Testis (tissue), 3 donors: ENCODE results near the gene MSN. TPM values are rescaled to one million over a fixed set of nuclear protein-coding genes. Genes with fewer than 3 reads are reported as not detected.
"Not testable (repeated sequence)": the region's sequence is repeated elsewhere in the genome, so short reads cannot be mapped to it uniquely, and the experiment has no call there.

Experiments
- DNase-seq: peaks from one replicate; pipeline ENCODE4 v3.0.0-alpha.2; 2019
- H3K27ac ChIP-seq, 2 donors: fragments of 200-600 bp; sonication (generic); one replicate each; pipeline ENCODE4 v1.5.1; 2019
- H3K27me3 ChIP-seq: fragments of 200-600 bp; sonication (generic); one replicate; pipeline ENCODE4 v1.5.1; 2019
- H3K36me3 ChIP-seq: fragments of 200-600 bp; sonication (generic); one replicate; pipeline ENCODE4 v1.5.1; 2017; ENCODE audit warnings: low read depth; ENCODE audit errors: missing control alignments
- H3K4me1 ChIP-seq: fragments of 200-600 bp; sonication (generic); one replicate; pipeline ENCODE4 v1.5.1; 2019
- H3K4me3 ChIP-seq, 2 donors: fragments of 200-600 bp; sonication (generic); one replicate each; pipeline ENCODE4 v1.5.1; 2017 to 2019
- H3K9me3 ChIP-seq: fragments of 200-600 bp; sonication (generic); one replicate; pipeline ENCODE4 v1.5.1; 2017
- CTCF ChIP-seq, 3 experiments: fragments of 450-650 bp in 2 of 3; fragments of 200-600 bp in 1 of 3; sonication (generic) in 1 of 3; IDR thresholded peaks; one replicate each; pipeline ENCODE4 v1.5.1; 2016 to 2019; ENCODE audit warnings: antibody characterized with exemption in 3 of 3, mild to moderate bottlenecking in 2 of 3, moderate library complexity in 1 of 3
- POLR2A ChIP-seq: fragments of 450-650 bp; IDR thresholded peaks from one replicate; pipeline ENCODE4 v1.6.1; 2017; ENCODE audit warnings: antibody characterized with exemption, mild to moderate bottlenecking, moderate library complexity
- WGBS, 2 donors: methylation state at CpG; one replicate each; pipeline ENCODE4 v1.1.5; 2018; 5-methylcytosine and 5-hydroxymethylcytosine counted together
- intact Hi-C: fragments of 100-400 bp; cut with DNase I; formaldehyde crosslinking; loops from one replicate; pipeline ENCODE4 v1.15.1; 2023; ENCODE audit warnings: low total_unique reads
- polyA plus RNA-seq: library from polyadenylated mRNA; stranded (reverse); fragments of 350-450 nt; fragmentation: Illumina TruSeq; extraction: RNeasy Lipid Tissue Mini Kit (QIAGEN cat#74804); gene quantifications from one replicate; pipeline ENCODE4 v1.2.3, GENCODE V29; 2014; ENCODE audit warnings: low read depth, low replicate concordance; ENCODE audit not compliant: insufficient read depth
- total RNA-seq, 2 donors: library from RNA; depleted of rRNA; stranded (reverse); fragments of >200 nt; gene quantifications; one replicate each; pipeline ENCODE4 v1.2.3, GENCODE V29; 2016

Gene MSN
- total and polyA plus RNA-seq, 3 donors from 2014 or later, result 30.1 to 82.7 (median 53.1) TPM

GRCh38 chrX:65643531-65644052 lies 23.9 kb upstream of the MSN start:
- Histone ChIP-seq H3K27ac (peak overlapping the region in 1 of 2 donors; percentile 45), H3K9me3 (no peaks in the 10 kb centered on the region), H3K36me3 (no peaks in the 10 kb centered on the region), H3K27me3 (no peaks in the 10 kb centered on the region), H3K4me3 (no peak overlapping the region), H3K4me1 (peaks cover 4% of the 10 kb centered on the region)
- intact Hi-C loops, result no loop called here
- DNase-seq, result no peak
- no peak for TF ChIP-seq CTCF (IDR thresholded peaks at IDR 0.05)
- no peak for TF ChIP-seq POLR2A
- 75% methylated on average over 1 of the region's 1 CpG; no CpG with 5 or more reads in 1 of the 2 donors for WGBS, 2 donors

GRCh38 chrX:65644621-65645289 lies 22.7 kb upstream of the MSN start:
- WGBS, 2 donors, result 40% methylated on average over 1 of the region's 1 CpG; no CpG with 5 or more reads in 1 of the 2 donors
- intact Hi-C loops, result no loop called here
- no peak overlapping the region for H3K4me3 ChIP-seq
- TF ChIP-seq POLR2A, result no peak
- no peak for TF ChIP-seq CTCF (IDR thresholded peaks at IDR 0.05)
- no peaks in the 10 kb centered on the region for H3K27me3 ChIP-seq
- peak; percentile 73 for DNase-seq
- no peaks in the 10 kb centered on the region for H3K9me3 ChIP-seq
- H3K36me3 ChIP-seq, result no peaks in the 10 kb centered on the region
- H3K27ac ChIP-seq, result peak overlapping the region in 1 of 2 donors; percentile 24
- H3K4me1 ChIP-seq, result peaks cover 4% of the 10 kb centered on the region

DNA sequence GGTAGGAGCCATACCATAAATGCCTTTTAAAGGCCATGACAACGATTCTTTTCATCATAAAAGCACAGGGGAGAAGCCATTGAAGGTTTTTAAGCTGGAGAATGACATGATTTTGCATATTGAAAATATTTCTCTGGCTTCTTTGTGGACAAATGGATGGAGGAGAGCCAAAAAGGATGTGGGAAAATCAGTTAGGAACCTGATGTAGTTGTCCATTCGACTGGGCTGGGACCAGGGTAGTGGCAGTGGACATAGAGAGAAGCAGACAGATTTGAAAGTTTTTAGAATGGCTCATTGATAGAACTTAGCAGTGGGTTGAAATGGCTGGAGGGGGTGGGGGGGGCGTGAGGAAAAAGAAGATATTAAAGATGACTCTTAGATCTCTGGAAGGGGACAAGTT lies 19.7 kb upstream of the MSN start:
- Histone ChIP-seq H3K4me1 (peaks cover 4% of the 10 kb centered on the region), H3K27me3 (no peaks in the 10 kb centered on the region), H3K9me3 (no peaks in the 10 kb centered on the region), H3K36me3 (no peaks in the 10 kb centered on the region), H3K4me3 (no peak overlapping the region), H3K27ac (no peak overlapping the region)
- no peak for TF ChIP-seq CTCF (IDR thresholded peaks at IDR 0.05)
- TF ChIP-seq POLR2A, result no peak
- WGBS, 2 donors, result 87 to 90% methylated on average over 3 of the region's 3 CpGs
- DNase-seq, result no peak
- intact Hi-C loops, result no loop called here

DNA sequence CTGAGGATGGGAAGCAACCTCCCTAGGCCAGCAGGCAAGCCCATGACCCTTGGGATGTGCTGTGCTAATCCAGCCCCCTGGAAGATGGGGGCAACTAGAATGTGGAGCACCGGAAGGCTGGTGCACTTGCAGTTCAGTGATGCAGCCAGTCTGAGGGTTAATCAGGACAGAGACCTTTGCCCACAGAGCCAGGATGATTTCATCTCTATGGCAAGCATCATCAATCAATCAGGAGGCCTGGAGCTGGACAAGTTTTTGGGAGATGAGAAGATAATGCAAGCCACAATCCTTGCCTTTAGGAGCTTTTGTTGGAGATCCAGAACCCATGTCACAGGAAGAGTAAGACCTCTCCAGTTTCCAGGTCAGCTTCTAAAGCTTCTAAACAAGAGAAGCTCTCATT lies 15.4 kb upstream of the MSN start:
- DNase-seq, result no peak
- no peaks in the 10 kb centered on the region for H3K9me3 ChIP-seq

DNA sequence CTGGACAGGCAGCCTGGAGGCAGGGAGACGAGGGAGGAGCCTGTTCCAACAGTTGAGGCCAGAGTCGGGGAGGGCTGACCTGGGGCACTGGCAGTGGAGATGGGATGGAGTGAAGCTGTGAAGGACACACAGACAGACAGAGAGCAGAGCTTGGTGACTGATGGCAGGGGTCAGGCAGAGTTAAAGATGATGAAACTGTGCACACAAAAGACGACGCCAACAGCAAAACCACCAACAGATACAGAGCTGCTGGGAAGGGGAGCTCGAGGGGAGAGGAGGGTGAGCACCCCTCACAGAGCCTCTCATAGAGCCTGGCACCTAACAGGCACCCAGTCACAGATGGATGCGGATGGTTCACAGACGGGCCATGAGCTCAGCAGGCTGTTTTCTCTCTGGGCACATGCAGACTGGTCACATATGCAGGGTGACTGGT lies 10.4 kb upstream of the MSN start:
- H3K36me3 ChIP-seq, DNase-seq, H3K4me3 ChIP-seq, H3K9me3 ChIP-seq, intact Hi-C loops, H3K27me3 ChIP-seq, H3K27ac ChIP-seq, H3K4me1 ChIP-seq: not testable (repeated sequence)
- WGBS, 2 donors, result 33 to 36% methylated on average over 1 to 2 of the region's 7 CpGs

More for the DNA sequence above, 15.4 kb upstream of the MSN start:
- Histone ChIP-seq H3K4me3 (no peak overlapping the region), H3K27ac (no peak overlapping the region), H3K36me3 (no peaks in the 10 kb centered on the region), H3K4me1 (no peaks in the 10 kb centered on the region), H3K27me3 (no peaks in the 10 kb centered on the region)
- intact Hi-C loops, result no loop called here
- TF ChIP-seq POLR2A (no peak), CTCF (IDR thresholded peaks at IDR 0.05) (no peak)
- 83 to 100% methylated on average over 1 of the region's 1 CpG for WGBS, 2 donors
